Kidney (tissue), 14 donors: Measurements from ENCODE around the gene EPDR1. TPM values are rescaled to one million over a fixed set of nuclear protein-coding genes. Genes with fewer than 3 reads are reported as not detected.

ENCODE experiments used
- DNase-seq, 5 donors: peaks; one replicate each; pipeline ENCODE4 v3.0.0-alpha.2; 2013 to 2020
- FAIRE-seq: peaks from 2 replicates; lab custom pipeline; 2012; peaks lifted over from hg19 to GRCh38; lab: Jason Lieb, UNC
- H3K27ac ChIP-seq, 2 donors: one replicate each; pipeline ENCODE4 v1.7.0; 2013; ENCODE audit warnings: low read depth in 2 of 2, low read length in 2 of 2, inconsistent platforms in 1 of 2
- H3K27me3 ChIP-seq: one replicate; pipeline ENCODE4 v1.7.1; 2013; ENCODE audit warnings: low read length, inconsistent platforms; ENCODE audit not compliant: control insufficient read depth, insufficient read depth
- H3K36me3 ChIP-seq, 3 donors: one replicate each; pipeline versions ENCODE4 v1.7.0 to v1.7.1; 2013; ENCODE audit warnings: low read length in 3 of 3, control low read depth in 1 of 3, inconsistent platforms in 1 of 3; ENCODE audit not compliant: insufficient read depth in 3 of 3, control insufficient read depth in 2 of 3
- H3K4me1 ChIP-seq, 3 donors: one replicate each; pipeline versions ENCODE4 v1.7.0 to v1.7.1; 2013; ENCODE audit warnings: low read length in 3 of 3, inconsistent platforms in 1 of 3, low read depth in 1 of 3; ENCODE audit not compliant: control insufficient read depth in 2 of 3, insufficient read depth in 2 of 3
- H3K4me3 ChIP-seq, 3 donors: one replicate each; pipeline versions ENCODE4 v1.7.0 to v1.8.1; 2013; ENCODE audit warnings: low read length in 3 of 3, control low read depth in 1 of 3, inconsistent platforms in 1 of 3
- H3K9ac ChIP-seq, 3 donors: one replicate each; pipeline versions ENCODE4 v1.7.0 to v1.7.1; 2013; ENCODE audit warnings: low read length in 3 of 3, control low read depth in 1 of 3, inconsistent platforms in 1 of 3
- H3K9me3 ChIP-seq, 3 donors: one replicate each; pipeline versions ENCODE4 v1.7.0 to v1.7.1; 2013; ENCODE audit warnings: low read length in 3 of 3, control low read depth in 1 of 3, inconsistent platforms in 1 of 3; ENCODE audit not compliant: control insufficient read depth in 2 of 3, insufficient read depth in 1 of 3
- CTCF ChIP-seq: IDR thresholded peaks from 3 replicates; pipeline ENCODE4 v1.5.1; 2012; ENCODE audit warnings: mild to moderate bottlenecking, moderate library complexity, borderline replicate concordance; ENCODE audit not compliant: insufficient read depth; ENCODE audit errors: extremely low read depth
- intact Hi-C: fragments of 100-400 bp; cut with DNase I; formaldehyde crosslinking; loops from one replicate; pipeline ENCODE4 v1.11.1; 2022
- polyA plus RNA-seq: library from polyadenylated mRNA; stranded (reverse); fragments of 350-450 nt; fragmentation: Illumina TruSeq; extraction: RNeasy Lipid Tissue Mini Kit (QIAGEN cat#74804); gene quantifications from one replicate; pipeline ENCODE4 v1.2.3, GENCODE V29; 2014; ENCODE audit warnings: low read depth, low replicate concordance; ENCODE audit not compliant: insufficient read depth
- total RNA-seq: library from RNA; stranded (reverse); fragmentation: NEBNext Ultra II Directional; extraction: Animal tissue kit (Norgen Biotek cat#: 25700); gene quantifications from one replicate; pipeline ENCODE4 v1.2.1, GENCODE V29; 2021
- donor health status: control.
- donor health status: control.
- donor health status: control.
- donor health status: control.
- donor health status: control.
- donor health status: DM: yes; HTN: yes; CAD: no.
- donor health status: Normal renal cell carcinoma (clear cell type).

The EPDR1 gene
- total and polyA plus RNA-seq, 2 donors from 2014 or later: 17.0 to 25.2 TPM

GRCh38 chr7:37982423-37982822, 62.0 kb downstream of the EPDR1 start:
- TF ChIP-seq CTCF: no peak

GRCh38 chr7:37984750-37985390, 64.4 kb downstream of the EPDR1 start:
- Histone ChIP-seq H3K27ac (no peak overlapping the region), H3K36me3 (no peaks in the 10 kb centered on the region), H3K27me3 (no peaks in the 10 kb centered on the region), H3K9me3 (no peaks in the 10 kb centered on the region), H3K4me1 (no peaks in the 10 kb centered on the region), H3K9ac (no peak overlapping the region), H3K4me3 (no peak overlapping the region)
- DNase-seq: peak in 2 of 5 donors; percentile 33 to 76
- TF ChIP-seq CTCF: no peak
- intact Hi-C loops: no loop called here
- no peak for FAIRE-seq

More at GRCh38 chr7:37982423-37982822, 62.0 kb downstream of the EPDR1 start:
- H3K9ac ChIP-seq: no peak overlapping the region
- intact Hi-C loops: no loop called here
- no peaks in the 10 kb centered on the region for H3K36me3 ChIP-seq
- FAIRE-seq: no peak
- H3K27ac ChIP-seq: no peak overlapping the region
- DNase-seq: no peak
- H3K9me3 ChIP-seq: no peaks in the 10 kb centered on the region
- no peaks in the 10 kb centered on the region for H3K27me3 ChIP-seq
- H3K4me1 ChIP-seq: no peaks in the 10 kb centered on the region
- H3K4me3 ChIP-seq: no peak overlapping the region

- peak in 1 of 5 donors; percentile 44 for DNase-seq
- H3K27me3 ChIP-seq: no peaks in the 10 kb centered on the region
- no peak overlapping the region for H3K4me3 ChIP-seq
- no peak for TF ChIP-seq CTCF
- no peaks in the 10 kb centered on the region for H3K4me1 ChIP-seq
- H3K9me3 ChIP-seq: no peaks in the 10 kb centered on the region
- intact Hi-C loops: no loop called here
- no peak overlapping the region for H3K27ac ChIP-seq
- FAIRE-seq: no peak
- H3K9ac ChIP-seq: no peak overlapping the region
- no peaks in the 10 kb centered on the region for H3K36me3 ChIP-seq
Observed at GRCh38 chr7:37986908-37987330, 66.5 kb downstream of the EPDR1 start.

GRCh38 chr7:37987732-37988131, 67.3 kb downstream of the EPDR1 start:
- no peak for FAIRE-seq
- Histone ChIP-seq H3K4me3 (no peak overlapping the region), H3K9me3 (no peaks in the 10 kb centered on the region), H3K27me3 (no peaks in the 10 kb centered on the region), H3K27ac (no peak overlapping the region), H3K36me3 (no peaks in the 10 kb centered on the region), H3K9ac (no peak overlapping the region), H3K4me1 (no peaks in the 10 kb centered on the region)
- TF ChIP-seq CTCF: no peak
- no peak for DNase-seq
- intact Hi-C loops: no loop called here
